ENCODE data around the gene EPHA4. TPM values are rescaled to one million over a fixed set of nuclear protein-coding genes. Genes with fewer than 3 reads are reported as not detected.
"Not testable (repeated sequence)": the region's sequence is repeated elsewhere in the genome, so short reads cannot be mapped to it uniquely, and the experiment has no call there.

EPHA4 gene
- total RNA-seq, 2 donors from 2014 or later: 8.0 to 13.8 TPM

DNA sequence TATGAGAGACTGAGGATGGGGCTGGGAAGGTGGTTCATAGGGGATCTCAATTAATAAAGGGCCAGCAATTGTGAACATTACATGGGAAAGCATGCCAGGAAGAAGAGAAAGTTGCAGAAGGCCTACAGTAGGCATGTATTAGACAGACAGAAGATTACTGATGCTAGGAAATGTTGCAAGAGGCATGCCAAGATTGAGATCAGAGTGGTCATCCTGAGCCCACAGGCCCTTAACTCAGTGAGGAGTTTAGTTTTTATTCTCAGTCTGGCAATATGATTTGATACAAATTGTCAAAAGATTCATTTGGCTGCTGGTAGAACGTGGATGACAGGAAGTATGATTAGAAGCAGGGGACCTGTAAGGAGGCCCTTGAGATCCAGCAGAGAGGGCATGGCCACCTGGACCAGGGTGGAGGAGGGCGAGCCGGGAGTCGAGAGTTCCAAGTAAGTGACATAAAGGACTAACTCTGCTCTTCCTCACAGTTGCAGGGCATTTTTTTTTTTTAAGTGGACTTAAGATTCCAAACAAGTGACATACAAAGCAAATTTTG is 54.9 kb downstream of the EPHA4 start:
- ATAC-seq (replicated peaks): no peak
- H3K36me3 Mint-ChIP-seq (ENCODE audit: low read depth): no peaks in the 10 kb centered on the region
- peaks cover 21% of the 10 kb centered on the region for H3K4me1 Mint-ChIP-seq
- H3K27ac Mint-ChIP-seq: no peak overlapping the region
- no peak overlapping the region for H3K4me3 Mint-ChIP-seq
- H3K27me3 Mint-ChIP-seq: no peaks in the 10 kb centered on the region
- H3K9me3 Mint-ChIP-seq: no peaks in the 10 kb centered on the region

DNA sequence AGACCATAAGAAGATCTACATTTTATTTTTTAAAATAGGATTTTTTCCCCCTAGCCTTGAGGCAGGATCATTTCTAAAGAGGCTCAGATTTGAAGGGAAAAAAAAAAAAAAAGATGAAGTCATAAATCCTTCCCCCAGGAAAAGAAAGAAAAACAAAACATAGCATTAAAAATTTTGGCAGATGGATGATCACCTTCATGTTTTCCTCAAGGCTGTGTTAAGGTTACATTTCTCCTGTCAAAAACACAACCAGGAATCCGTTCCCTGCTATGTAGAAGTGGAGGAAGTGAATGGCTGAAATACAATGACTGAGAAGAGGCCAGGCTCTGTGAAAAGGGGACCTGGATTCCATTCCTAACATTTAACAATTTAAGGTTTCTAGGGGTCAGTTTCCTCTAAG is 56.2 kb downstream of the EPHA4 start:
- Mint-ChIP-seq H3K36me3 (ENCODE audit: low read depth) (no peaks in the 10 kb centered on the region), H3K27me3 (no peaks in the 10 kb centered on the region), H3K27ac (no peak overlapping the region), H3K4me1 (peaks cover 22% of the 10 kb centered on the region), H3K4me3 (no peak overlapping the region), H3K9me3 (no peaks in the 10 kb centered on the region)
- ATAC-seq (replicated peaks): no peak

DNA sequence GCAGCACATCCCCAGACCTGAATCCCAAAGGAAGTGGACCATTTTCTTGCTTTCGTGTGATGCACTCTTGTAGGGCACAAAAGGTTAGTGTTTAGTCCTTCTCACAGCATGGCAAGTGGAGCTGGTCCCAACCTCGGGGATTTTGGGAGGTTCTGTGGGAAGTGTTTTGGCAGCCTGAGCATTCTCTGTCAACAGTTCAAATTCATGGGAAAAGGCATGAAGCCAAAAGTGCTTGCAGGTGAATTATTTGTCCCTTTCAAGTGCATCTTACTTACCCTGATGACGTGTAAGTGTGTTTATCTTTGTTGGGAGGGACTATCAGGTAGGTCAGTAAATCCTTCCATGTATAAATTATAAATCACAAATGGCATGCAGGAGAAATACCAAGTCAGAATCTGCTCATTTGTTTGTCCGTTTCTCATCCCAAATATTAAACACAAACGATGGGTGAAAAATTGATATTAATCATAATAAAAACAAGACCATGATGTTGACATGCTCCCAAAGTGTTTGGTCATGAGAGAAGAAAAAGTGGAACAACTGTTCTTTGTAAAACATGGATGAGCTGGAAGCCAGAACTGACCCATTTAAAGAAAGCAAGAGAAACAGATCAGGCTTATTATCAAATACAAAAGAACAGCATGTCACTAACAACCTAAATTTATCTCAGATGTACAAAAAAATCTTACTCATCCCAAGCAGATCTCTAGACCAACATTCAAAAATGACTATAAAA is 57.6 kb downstream of the EPHA4 start:
- Mint-ChIP-seq H3K4me1 (peaks cover 12% of the 10 kb centered on the region), H3K27me3 (no peaks in the 10 kb centered on the region), H3K9me3 (no peaks in the 10 kb centered on the region), H3K27ac (no peak overlapping the region), H3K36me3 (ENCODE audit: low read depth) (no peaks in the 10 kb centered on the region), H3K4me3 (no peak overlapping the region)
- no peak for ATAC-seq (replicated peaks)

DNA sequence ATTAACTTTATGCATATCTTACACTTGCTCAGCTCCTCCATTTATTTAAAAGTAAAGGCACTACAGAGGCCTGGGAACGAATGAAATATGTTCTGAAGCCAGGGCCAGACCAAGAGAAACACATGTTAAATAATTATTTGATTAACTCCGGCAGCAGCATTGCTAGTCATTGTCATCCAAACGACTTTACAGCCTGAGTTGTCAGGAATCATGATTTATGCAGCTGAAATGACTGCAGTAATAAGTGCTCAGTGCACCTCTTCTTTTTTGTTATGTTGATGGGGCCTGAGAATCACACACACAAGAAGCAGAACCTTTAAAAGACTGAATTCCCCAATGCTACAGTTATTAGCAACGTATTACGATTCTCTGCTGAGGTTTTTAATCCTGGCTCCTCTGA is 58.9 kb downstream of the EPHA4 start:
- no peak for ATAC-seq (replicated peaks)
- Mint-ChIP-seq H3K4me1 (peaks cover 7% of the 10 kb centered on the region), H3K9me3 (no peaks in the 10 kb centered on the region), H3K27ac (no peak overlapping the region), H3K27me3 (no peaks in the 10 kb centered on the region), H3K4me3 (no peak overlapping the region), H3K36me3 (ENCODE audit: low read depth) (no peaks in the 10 kb centered on the region)

DNA sequence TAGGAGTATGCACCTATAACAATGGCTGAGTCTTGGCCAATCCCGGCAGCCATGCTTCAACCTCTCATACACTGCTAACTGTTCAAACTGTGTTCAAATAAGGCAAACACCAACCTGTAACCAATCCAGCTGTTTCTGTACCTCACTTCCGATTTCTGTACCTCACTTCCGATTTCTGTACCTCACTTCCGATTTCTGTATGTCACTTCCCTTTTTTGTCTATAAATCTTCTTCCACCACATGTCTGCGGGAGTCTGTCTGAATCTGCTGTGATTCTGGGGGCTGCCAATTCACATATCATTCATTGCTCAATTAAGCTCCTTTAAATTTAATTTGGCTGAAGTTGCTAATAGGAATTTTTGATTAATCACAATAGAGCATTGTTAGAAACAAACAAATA is 60.8 kb downstream of the EPHA4 start:
- H3K9me3 Mint-ChIP-seq; H3K27ac Mint-ChIP-seq; H3K4me1 Mint-ChIP-seq; ATAC-seq (replicated peaks); H3K27me3 Mint-ChIP-seq; H3K4me3 Mint-ChIP-seq; H3K36me3 Mint-ChIP-seq (ENCODE audit: low read depth): not testable (repeated sequence)

DNA sequence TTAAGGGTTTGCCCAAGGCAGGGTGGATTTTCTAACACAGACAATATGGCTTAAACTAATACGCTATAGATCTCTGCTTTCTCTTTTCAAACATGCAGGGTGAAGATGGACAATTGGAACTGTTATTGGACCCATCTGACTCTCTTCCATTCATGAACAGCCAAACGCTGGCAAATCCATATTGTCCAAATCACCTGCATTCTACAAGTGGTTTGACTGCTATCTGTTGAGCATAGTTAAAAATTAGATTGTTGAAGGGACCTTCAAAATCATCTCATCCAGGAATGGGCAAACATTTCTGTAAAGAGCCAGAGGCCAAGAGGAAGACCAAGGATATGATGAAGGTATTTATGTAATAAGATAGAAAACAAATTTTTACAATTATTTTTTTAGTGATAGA is 65.6 kb downstream of the EPHA4 start:
- H3K9me3 Mint-ChIP-seq: no peaks in the 10 kb centered on the region

DNA sequence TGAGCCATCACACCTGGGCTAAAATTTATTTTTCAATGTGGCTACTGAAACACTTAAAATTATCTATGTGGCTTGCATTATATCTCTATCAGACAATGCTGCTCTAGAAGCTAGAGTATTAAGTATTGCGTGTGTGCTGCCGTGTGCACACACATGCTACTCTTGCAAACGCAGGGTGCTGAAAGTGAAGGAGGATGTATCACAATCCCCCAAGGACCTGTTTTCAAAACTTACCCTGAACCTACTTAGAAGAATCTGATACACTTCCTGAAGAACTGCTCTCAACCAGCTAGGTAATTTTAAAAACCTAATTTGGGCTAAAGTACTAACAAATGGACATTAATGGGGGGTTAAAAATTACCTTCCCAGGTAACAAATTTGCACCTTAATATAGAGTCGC is 66.5 kb downstream of the EPHA4 start:
- H3K4me3 Mint-ChIP-seq: no peak overlapping the region

More for the DNA sequence above, 65.6 kb downstream of the EPHA4 start:
- Mint-ChIP-seq H3K4me1 (peaks cover 24% of the 10 kb centered on the region), H3K27me3 (no peaks in the 10 kb centered on the region), H3K27ac (no peak overlapping the region), H3K4me3 (no peak overlapping the region), H3K36me3 (ENCODE audit: low read depth) (no peaks in the 10 kb centered on the region)
- no peak for ATAC-seq (replicated peaks)

DNA sequence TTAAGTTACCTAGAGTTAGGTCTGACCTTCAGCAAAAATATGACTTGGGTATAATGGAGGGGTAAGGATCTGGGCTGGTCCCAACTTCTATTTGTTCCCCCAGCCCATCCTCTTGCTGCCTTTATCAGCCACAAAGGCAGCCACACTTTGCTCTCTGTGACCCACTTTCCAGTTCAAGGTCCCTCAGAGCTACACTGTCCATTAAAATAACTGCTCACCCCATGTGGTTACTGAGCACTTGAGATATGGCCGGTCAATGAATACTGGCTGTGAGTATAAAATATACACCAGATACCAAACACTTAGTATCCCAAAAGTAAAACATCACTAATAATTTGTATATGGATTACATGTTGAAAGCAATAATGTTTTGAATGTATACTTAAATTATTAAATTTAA is 67.2 kb downstream of the EPHA4 start:
- Mint-ChIP-seq H3K4me1 (peaks cover 18% of the 10 kb centered on the region), H3K27ac (no peak overlapping the region), H3K9me3 (no peaks in the 10 kb centered on the region), H3K4me3 (no peak overlapping the region), H3K36me3 (ENCODE audit: low read depth) (peaks cover 9% of the 10 kb centered on the region), H3K27me3 (no peaks in the 10 kb centered on the region)
- no peak for ATAC-seq (replicated peaks)

More for the DNA sequence above, 66.5 kb downstream of the EPHA4 start:
- Mint-ChIP-seq H3K36me3 (ENCODE audit: low read depth) (peaks cover 5% of the 10 kb centered on the region), H3K27ac (no peak overlapping the region), H3K9me3 (no peaks in the 10 kb centered on the region), H3K27me3 (no peaks in the 10 kb centered on the region), H3K4me1 (peaks cover 18% of the 10 kb centered on the region)
- ATAC-seq (replicated peaks): no peak

DNA sequence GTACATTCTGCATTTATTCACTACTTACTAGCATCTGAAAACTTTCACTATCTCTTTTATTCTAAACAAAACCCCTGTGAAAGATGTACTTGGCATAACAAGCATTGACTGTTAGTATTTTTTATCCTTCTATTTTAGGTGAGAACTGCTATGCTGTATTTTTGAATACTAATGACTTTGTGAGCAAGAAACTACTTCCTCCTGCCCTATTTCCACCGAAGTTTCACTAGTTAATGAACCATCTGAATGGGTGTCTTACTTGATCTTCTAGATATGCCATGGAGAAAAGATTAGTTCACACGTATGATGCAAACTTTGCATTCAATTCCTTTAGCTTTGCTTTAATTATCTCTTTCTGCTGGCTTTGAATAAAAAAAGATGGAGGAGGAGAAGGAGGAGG is 68.1 kb downstream of the EPHA4 start:
- no peak overlapping the region for H3K27ac Mint-ChIP-seq
- H3K27me3 Mint-ChIP-seq: no peaks in the 10 kb centered on the region
- H3K4me1 Mint-ChIP-seq: peaks cover 18% of the 10 kb centered on the region
- peak overlapping the region; percentile 12 for H3K4me3 Mint-ChIP-seq
- ATAC-seq (replicated peaks): no peak
- H3K9me3 Mint-ChIP-seq: no peaks in the 10 kb centered on the region
- H3K36me3 Mint-ChIP-seq (ENCODE audit: low read depth): peaks cover 9% of the 10 kb centered on the region

DNA sequence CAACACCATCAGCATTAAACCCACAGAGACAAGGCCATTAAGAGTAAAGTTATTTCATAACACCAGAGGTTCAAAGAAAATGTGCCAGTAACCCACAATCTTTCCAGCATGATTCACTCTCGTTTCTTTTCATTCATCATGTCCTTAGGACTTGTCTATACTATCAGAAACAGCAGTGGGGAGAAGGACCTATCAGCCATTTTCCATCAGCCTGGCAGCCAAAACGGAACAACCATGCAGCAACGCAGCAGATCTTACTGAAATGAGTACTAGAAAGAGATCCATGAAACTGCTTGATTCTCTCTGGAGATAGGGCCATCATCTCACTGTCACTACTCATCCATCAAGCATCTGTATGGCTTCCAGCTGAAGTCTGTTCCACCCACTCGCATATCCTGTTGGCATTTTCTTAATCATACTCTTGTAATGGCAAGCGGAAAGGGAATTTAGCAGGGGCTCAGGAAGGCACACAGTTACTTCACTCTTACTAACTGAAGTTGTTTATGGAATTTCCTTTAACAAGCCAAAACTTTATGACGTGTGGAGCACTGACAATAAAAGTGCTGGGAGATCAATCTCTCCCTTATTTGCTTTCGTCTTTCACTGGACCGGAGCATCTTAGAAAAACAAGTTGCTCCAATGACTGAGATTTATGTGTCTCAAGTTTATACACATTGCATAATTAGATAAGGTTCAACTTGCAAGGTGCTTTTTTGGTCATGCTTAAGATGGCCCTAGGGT is 69.7 kb downstream of the EPHA4 start:
- Mint-ChIP-seq H3K4me1 (peaks cover 23% of the 10 kb centered on the region), H3K4me3 (peak overlapping the region; percentile 29), H3K36me3 (ENCODE audit: low read depth) (peaks cover 16% of the 10 kb centered on the region), H3K9me3 (no peaks in the 10 kb centered on the region), H3K27me3 (no peaks in the 10 kb centered on the region), H3K27ac (peak overlapping the region; percentile 14)
- ATAC-seq (replicated peaks): peak; percentile 83

DNA sequence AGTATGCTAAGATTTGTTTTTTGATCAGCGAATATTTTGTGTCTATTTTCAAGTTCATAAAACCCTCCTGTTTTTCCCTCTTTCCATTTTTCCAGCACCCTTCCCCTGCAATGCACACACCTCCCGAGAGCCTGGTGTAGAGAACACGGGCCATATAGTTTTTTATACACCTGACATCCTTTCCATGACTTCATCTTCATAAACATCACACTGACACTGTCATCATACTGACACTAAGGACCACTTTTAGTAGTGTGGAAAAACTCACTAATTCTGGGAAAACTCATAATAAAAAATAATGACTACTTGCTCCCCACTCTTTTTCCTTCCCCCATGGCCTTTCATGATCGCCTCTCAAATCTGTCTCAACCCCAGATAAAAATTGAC is 70.2 kb downstream of the EPHA4 start:
- Mint-ChIP-seq H3K36me3 (ENCODE audit: low read depth) (peaks cover 19% of the 10 kb centered on the region), H3K27me3 (no peaks in the 10 kb centered on the region), H3K9me3 (no peaks in the 10 kb centered on the region), H3K27ac (peak overlapping the region; percentile 14), H3K4me1 (peaks cover 23% of the 10 kb centered on the region), H3K4me3 (peak overlapping the region; percentile 29)
- ATAC-seq (replicated peaks): peak; percentile 59

DNA sequence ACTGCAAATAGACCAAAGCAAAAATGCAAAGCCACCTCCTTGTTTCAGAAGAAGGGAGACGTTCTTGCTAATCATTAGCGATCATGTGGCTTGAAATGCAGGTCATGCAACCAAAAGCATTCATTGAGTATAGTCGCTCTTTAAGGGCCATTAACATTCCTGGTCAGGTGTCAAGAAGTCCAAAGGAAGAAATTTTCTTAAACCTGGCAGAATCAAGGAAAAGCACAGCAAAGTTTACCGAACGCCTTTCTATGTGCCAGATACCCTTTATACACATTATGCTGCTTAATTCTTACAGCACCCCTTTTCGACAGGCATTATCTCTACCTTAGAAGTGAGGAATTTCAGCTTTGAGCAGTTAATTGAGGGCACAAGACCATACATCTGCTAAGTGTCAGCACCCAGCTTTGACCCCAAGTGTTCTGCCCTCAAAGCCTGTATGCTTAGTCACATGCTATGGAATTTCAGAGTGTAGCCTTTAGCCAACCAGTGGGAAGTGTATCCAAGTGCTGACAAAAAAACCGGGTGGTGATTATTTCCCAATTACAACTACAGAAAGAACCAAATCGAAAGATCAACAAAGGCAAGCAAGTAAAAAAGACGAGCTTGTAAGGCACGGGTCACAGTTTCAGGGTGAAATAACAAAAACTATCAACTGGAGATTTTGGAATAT is 70.8 kb downstream of the EPHA4 start:
- peak overlapping the region; percentile 14 for H3K27ac Mint-ChIP-seq
- no peaks in the 10 kb centered on the region for H3K9me3 Mint-ChIP-seq
- H3K4me3 Mint-ChIP-seq: peak overlapping the region; percentile 29
- no peak for ATAC-seq (replicated peaks)
- H3K36me3 Mint-ChIP-seq (ENCODE audit: low read depth): peaks cover 22% of the 10 kb centered on the region
- no peaks in the 10 kb centered on the region for H3K27me3 Mint-ChIP-seq
- H3K4me1 Mint-ChIP-seq: peaks cover 23% of the 10 kb centered on the region

DNA sequence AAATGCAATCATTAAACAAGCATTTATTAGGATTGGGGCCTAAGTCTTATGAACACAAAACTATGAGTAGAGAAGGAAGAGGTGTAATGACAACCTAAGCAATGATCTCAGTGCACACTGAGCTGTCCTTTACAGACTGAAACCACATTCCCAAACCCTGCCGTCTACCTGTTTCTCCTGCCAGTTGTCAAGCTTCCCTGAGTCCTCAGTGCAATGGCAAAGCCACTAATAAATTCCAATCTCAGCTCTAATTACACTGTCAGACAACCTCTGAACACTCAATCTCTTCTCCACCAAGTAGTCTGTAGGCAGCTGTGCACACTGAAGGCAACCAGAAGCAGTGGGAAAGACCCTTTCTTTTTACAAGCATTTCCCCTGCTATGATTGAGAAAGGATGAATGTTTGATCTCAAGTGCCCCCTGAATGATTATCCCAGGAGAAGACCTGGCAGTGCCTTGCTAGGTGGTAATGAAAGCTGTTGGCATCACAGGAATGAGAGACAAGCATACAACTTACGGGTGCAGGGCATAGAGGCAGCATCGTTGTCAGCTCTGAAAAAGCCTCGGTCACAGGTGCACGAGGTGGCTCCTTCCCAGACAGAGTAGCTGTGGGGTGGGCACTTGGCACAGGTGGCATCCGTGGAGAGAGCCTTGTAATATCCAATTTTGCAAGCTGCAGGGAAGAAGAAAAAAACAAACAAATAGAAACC is 71.4 kb downstream of the EPHA4 start:
- H3K9me3 Mint-ChIP-seq: no peaks in the 10 kb centered on the region
- no peaks in the 10 kb centered on the region for H3K27me3 Mint-ChIP-seq
- H3K4me3 Mint-ChIP-seq: no peak overlapping the region
- no peak overlapping the region for H3K27ac Mint-ChIP-seq
- H3K36me3 Mint-ChIP-seq (ENCODE audit: low read depth): peaks cover 24% of the 10 kb centered on the region
- peaks cover 23% of the 10 kb centered on the region for H3K4me1 Mint-ChIP-seq
- ATAC-seq (replicated peaks): no peak

DNA sequence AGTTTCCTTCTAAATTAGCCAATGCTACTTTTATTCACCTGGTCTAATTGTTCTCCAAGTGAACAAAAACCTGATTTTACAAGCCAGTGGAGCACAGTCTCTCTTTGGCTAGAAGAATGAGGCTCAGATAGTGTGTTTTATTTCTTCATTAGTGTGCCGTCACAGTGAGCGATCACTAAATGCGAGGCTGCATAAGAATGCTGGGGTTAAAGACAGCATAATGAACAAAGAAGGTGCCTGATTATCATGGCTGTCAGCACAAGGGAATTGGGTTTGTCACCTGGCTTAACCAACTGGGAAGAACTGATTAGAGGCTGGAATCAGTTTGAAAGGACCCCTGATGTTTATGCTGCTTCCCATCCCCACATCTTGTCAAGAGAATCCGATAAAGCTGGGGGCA is 76.4 kb downstream of the EPHA4 start:
- no peaks in the 10 kb centered on the region for H3K27me3 Mint-ChIP-seq
- peaks cover 5% of the 10 kb centered on the region for H3K4me1 Mint-ChIP-seq
- no peak overlapping the region for H3K27ac Mint-ChIP-seq
- H3K36me3 Mint-ChIP-seq (ENCODE audit: low read depth): peaks cover 49% of the 10 kb centered on the region
- no peak overlapping the region for H3K4me3 Mint-ChIP-seq
- H3K9me3 Mint-ChIP-seq: no peaks in the 10 kb centered on the region
- ATAC-seq (replicated peaks): no peak

Measured in activated T-helper 17 cell treated with anti-CD3 and anti-CD28 coated beads, Interleukin-2, amount 50 U/mL, for 72 hours (primary cell).